Ovary (tissue), 9 donors: ENCODE measurements around the gene DES. TPM values are rescaled to one million over a fixed set of nuclear protein-coding genes. Genes with fewer than 3 reads are reported as not detected.
"Not testable (repeated sequence)": the region's sequence is repeated elsewhere in the genome, so short reads cannot be mapped to it uniquely, and the experiment has no call there.

Source experiments
- DNase-seq, 5 donors: peaks; one replicate each; pipeline ENCODE4 v3.0.0-alpha.2; 2019 to 2020
- H3K27ac ChIP-seq, 2 donors: fragments of 200-600 bp; one replicate each; pipeline versions ENCODE4 v1.5.1 to v1.8.0; 2019 to 2022
- H3K27me3 ChIP-seq: fragments of 200-600 bp; one replicate; pipeline ENCODE4 v1.8.0; 2022
- H3K36me3 ChIP-seq: fragments of 200-600 bp; sonication (generic); one replicate; pipeline ENCODE4 v1.5.1; 2019
- H3K4me1 ChIP-seq: one replicate; pipeline ENCODE4 v1.8.1; 2013; ENCODE audit warnings: mild to moderate bottlenecking, moderate library complexity; ENCODE audit not compliant: insufficient read depth
- H3K4me3 ChIP-seq: fragments of 200-600 bp; sonication (generic); one replicate; pipeline ENCODE4 v1.5.1; 2017
- H3K9me3 ChIP-seq, 2 donors: fragments of 200-600 bp in 1 of 2; sonication (generic) in 1 of 2; one replicate each; pipeline versions ENCODE4 v1.5.1 to v1.8.1; 2013 to 2019; ENCODE audit warnings: mild to moderate bottlenecking in 1 of 2, moderate library complexity in 1 of 2
- CTCF ChIP-seq, 3 donors: fragments of 450-650 bp in 2 of 3; fragments of 200-600 bp in 1 of 3; IDR thresholded peaks; one replicate each; pipeline versions ENCODE4 v1.5.1 to v1.8.0; 2016 to 2022; ENCODE audit warnings: antibody characterized with exemption in 3 of 3, mild to moderate bottlenecking in 1 of 3
- EP300 ChIP-seq: sonication (generic); formaldehyde crosslinking; IDR thresholded peaks from one replicate; pipeline ENCODE4 v1.6.1; 2017; ENCODE audit warnings: antibody characterized with exemption
- POLR2A ChIP-seq: fragments of 450-650 bp; IDR thresholded peaks from one replicate; pipeline ENCODE4 v1.6.1; 2017; ENCODE audit warnings: antibody characterized with exemption, mild to moderate bottlenecking, moderate library complexity
- whole genome bisulfite sequencing, 3 donors: extraction: QIAGEN DNeasy Blood & Tissue Kit in 1 of 3; methylation state at CpG; one replicate each; pipeline versions ENCODE4 v1.1.5 to v1.1.7; 2013 to 2017; 5-methylcytosine and 5-hydroxymethylcytosine counted together
- intact Hi-C, 4 donors: fragments of 100-400 bp; cut with DNase I; formaldehyde crosslinking; loops; one replicate each; pipeline versions ENCODE4 v1.11.0 to v1.15.1; 2022 to 2023
- polyA plus RNA-seq, 2 donors: library from polyadenylated mRNA; stranded (reverse); fragments of 200-250 nt in 1 of 2; fragments of 350-450 nt in 1 of 2; fragmentation: Illumina TruSeq in 1 of 2; extraction: RNeasy Lipid Tissue Mini Kit (QIAGEN cat#74804) in 1 of 2; gene quantifications; one replicate each; pipeline ENCODE4 v1.2.3, GENCODE V29; 2013 to 2014
- total RNA-seq, 7 donors: library from RNA; depleted of rRNA in 2 of 7; stranded (reverse); fragments of >200 nt in 2 of 7; fragmentation: NEBNext Ultra II Directional in 3 of 7; extraction: Animal tissue kit (Norgen Biotek cat#: 25700) in 3 of 7; gene quantifications; one replicate each; pipeline versions ENCODE4 v1.1.0 to v1.2.4, GENCODE V29; 2016 to 2023
- donor health status: DM: no; HTN: no; CAD: no; lungs with moderate emphysema.
- donor health status: DM: no; HTN: no; CAD: no.
- donor health status: Bipolar disorder and iron deficiency.
- donor health status: DM: yes; HTN: yes; CAD: no.
- donor health status: DM: no; HTN: no; CAD: no.
- donor health status: DM: yes; HTN: yes; CAD: no.

DES gene
- total and polyA plus RNA-seq, 9 donors = 86.5 to 1,061 (median 184) TPM

GRCh38 chr2:219392754-219393153, 25.4 kb upstream of the DES start:
- intact Hi-C loops = no loop called here

GRCh38 chr2:219395056-219395455, 23.1 kb upstream of the DES start:
- intact Hi-C loops, H3K27me3 ChIP-seq, H3K27ac ChIP-seq, DNase-seq, H3K36me3 ChIP-seq, H3K9me3 ChIP-seq, H3K4me1 ChIP-seq, H3K4me3 ChIP-seq: not testable (repeated sequence)
- WGBS, 3 donors = 93 to 94% (median 94%) methylated on average over 9 of the region's 9 CpGs

More at GRCh38 chr2:219392754-219393153, 25.4 kb upstream of the DES start:
- WGBS, 3 donors = 82 to 88% (median 88%) methylated on average over 9 of the region's 9 CpGs
- H3K9me3 ChIP-seq = no peaks in the 10 kb centered on the region
- no peak overlapping the region for H3K27ac ChIP-seq
- H3K4me1 ChIP-seq = no peaks in the 10 kb centered on the region
- no peak overlapping the region for H3K4me3 ChIP-seq
- H3K27me3 ChIP-seq = no peaks in the 10 kb centered on the region
- H3K36me3 ChIP-seq = no peaks in the 10 kb centered on the region
- no peak for TF ChIP-seq EP300
- no peak for TF ChIP-seq CTCF (IDR thresholded peaks at IDR 0.05)
- no peak for TF ChIP-seq POLR2A
- no peak for DNase-seq

GRCh38 chr2:219395609-219396008, 22.6 kb upstream of the DES start:
- 91 to 96% (median 94%) methylated on average over 3 of the region's 3 CpGs for WGBS, 3 donors
- H3K27ac ChIP-seq = no peak overlapping the region
- no peaks in the 10 kb centered on the region for H3K36me3 ChIP-seq
- H3K9me3 ChIP-seq = no peaks in the 10 kb centered on the region
- TF ChIP-seq POLR2A (no peak), EP300 (no peak), CTCF (IDR thresholded peaks at IDR 0.05) (no peak)
- intact Hi-C loops = no loop called here
- no peak overlapping the region for H3K4me3 ChIP-seq
- DNase-seq = no peak
- H3K27me3 ChIP-seq = no peaks in the 10 kb centered on the region
- H3K4me1 ChIP-seq = no peaks in the 10 kb centered on the region

GRCh38 chr2:219396863-219397457, 21.2 kb upstream of the DES start:
- intact Hi-C loops = no loop called here
- no peaks in the 10 kb centered on the region for H3K4me1 ChIP-seq
- 58 to 75% (median 73%) methylated on average over 6 of the region's 6 CpGs for WGBS, 3 donors
- no peak overlapping the region for H3K4me3 ChIP-seq
- no peaks in the 10 kb centered on the region for H3K36me3 ChIP-seq
- no peak for DNase-seq
- H3K9me3 ChIP-seq = no peaks in the 10 kb centered on the region
- TF ChIP-seq CTCF (IDR thresholded peaks at IDR 0.05) = no peak
- TF ChIP-seq EP300 = no peak
- TF ChIP-seq POLR2A = no peak
- H3K27ac ChIP-seq = no peak overlapping the region
- no peaks in the 10 kb centered on the region for H3K27me3 ChIP-seq

GRCh38 chr2:219398721-219399363, 19.3 kb upstream of the DES start:
- no peak for TF ChIP-seq EP300
- no peak for TF ChIP-seq POLR2A
- TF ChIP-seq CTCF (IDR thresholded peaks at IDR 0.05) = no peak
- 27 to 46% (median 44%) methylated on average over 5 of the region's 5 CpGs for WGBS, 3 donors
- H3K4me3 ChIP-seq = no peak overlapping the region
- H3K36me3 ChIP-seq = no peaks in the 10 kb centered on the region
- H3K4me1 ChIP-seq = no peaks in the 10 kb centered on the region
- no peaks in the 10 kb centered on the region for H3K27me3 ChIP-seq
- no peak for DNase-seq
- H3K27ac ChIP-seq = no peak overlapping the region
- intact Hi-C loops = no loop called here
- no peaks in the 10 kb centered on the region for H3K9me3 ChIP-seq
